AG20443 (cell line): ENCODE data around the gene MDK.
A peak's percentile ranks its signal among the peaks of the same experiment; 100 is the strongest.
"Not testable (repeated sequence)": the region's sequence is repeated elsewhere in the genome, so short reads cannot be mapped to it uniquely, and the experiment has no call there.

Source experiments
- DNase-seq: peaks from one replicate; pipeline ENCODE4 v3.0.0; 2012; ENCODE audit warnings: low spot score, mixed read lengths

MDK gene

DNA sequence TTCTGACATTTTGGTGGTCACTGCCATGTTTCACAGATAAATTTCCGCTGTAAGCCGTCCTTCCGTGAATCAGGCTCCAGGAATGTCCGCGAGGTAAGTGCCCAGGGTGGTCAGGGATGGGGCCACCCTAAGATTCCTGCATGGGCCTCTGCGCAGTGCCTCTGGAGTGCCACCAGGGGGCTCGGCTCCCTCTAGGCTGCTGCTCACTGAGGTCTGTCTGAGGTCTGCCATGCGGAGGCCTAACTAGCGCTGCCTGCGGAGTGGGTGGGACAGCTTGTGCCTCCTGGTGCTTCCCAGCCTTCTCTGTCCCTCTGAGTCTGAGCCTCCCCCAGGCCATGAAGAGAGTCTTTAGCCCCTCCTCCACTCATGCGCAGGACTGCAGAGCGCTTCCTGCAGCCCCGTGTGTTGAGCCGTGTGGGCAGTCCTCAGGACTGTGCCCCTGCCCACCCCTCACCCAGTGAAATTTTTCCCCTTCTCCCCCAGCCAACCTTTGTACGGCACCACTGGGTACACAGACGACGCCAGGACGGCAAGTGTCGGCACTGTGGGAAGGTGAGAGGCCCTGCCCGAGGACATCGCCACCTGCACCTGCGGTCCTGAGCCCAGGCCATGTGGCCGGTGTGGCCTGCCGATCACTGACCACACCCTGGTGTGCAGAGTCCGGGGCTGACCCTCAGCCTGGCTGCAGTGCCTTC, 11.9 kb upstream of the MDK start:
- DNase-seq, result peak; percentile 87

DNA sequence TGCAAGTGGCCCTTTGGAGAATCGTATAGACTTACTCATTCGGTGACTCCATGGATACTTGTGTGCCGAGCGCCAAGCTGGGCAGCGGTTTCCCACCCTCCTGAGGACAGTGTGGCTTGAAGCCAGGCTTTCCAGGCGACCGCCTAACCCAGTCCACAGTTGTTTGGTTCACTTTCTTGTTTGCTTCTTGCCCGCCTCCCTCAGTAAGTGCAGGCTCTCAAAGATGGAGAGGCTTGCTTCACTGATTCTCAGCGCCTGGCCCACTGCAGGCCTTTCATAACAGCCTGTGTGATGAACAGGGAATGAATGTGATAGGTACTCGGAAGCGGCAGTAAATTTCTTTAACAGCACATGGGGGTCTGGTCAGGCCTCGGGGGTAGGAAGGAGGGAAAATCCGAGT, 11.2 kb upstream of the MDK start:
- no peak for DNase-seq

DNA sequence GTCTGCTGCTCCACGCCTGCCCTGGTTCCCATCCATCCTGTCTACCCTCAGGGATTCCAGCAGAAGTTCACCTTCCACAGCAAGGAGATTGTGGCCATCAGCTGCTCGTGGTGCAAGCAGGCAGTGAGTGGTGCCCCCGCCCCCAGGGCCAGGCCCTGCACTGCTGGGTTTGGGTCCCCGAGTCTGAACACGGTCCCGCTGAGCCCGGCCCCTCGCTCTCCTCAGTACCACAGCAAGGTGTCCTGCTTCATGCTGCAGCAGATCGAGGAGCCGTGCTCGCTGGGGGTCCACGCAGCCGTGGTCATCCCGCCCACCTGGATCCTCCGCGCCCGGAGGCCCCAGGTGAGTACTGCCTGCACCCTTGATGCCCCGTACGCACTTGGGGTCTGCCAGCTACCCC, 10.2 kb upstream of the MDK start:
- not testable (repeated sequence) for DNase-seq

DNA sequence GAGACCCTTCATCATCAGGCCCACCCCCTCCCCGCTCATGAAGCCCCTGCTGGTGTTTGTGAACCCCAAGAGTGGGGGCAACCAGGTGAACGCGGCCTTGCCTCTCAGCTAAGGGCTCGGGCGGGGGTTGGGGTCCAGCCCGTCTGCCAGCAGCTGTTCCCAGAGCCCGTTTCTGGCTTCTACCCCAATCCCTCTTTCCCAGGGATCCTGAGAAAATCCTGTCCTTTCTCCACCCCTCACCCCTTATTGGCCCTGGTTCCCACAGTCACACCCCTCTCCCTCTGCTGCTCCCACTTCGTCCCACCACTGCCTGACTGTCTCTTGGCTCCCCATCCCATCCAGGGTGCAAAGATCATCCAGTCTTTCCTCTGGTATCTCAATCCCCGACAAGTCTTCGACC, 9.4 kb upstream of the MDK start:
- DNase-seq, result no peak

DNA sequence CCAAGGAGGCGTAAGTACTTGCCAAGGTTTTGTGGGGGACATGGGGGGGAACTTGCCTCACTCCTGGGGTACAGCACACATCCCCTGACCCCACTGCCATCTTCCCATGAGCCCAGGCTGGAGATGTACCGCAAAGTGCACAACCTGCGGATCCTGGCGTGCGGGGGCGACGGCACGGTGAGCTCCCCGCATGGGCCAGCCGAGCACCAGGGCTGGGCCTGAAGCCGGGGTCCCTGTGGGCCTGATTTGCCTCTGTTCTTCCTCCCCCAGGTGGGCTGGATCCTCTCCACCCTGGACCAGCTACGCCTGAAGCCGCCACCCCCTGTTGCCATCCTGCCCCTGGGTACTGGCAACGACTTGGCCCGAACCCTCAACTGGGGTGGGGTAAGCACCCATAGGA, 9.0 kb upstream of the MDK start:
- DNase-seq, result not testable (repeated sequence)

DNA sequence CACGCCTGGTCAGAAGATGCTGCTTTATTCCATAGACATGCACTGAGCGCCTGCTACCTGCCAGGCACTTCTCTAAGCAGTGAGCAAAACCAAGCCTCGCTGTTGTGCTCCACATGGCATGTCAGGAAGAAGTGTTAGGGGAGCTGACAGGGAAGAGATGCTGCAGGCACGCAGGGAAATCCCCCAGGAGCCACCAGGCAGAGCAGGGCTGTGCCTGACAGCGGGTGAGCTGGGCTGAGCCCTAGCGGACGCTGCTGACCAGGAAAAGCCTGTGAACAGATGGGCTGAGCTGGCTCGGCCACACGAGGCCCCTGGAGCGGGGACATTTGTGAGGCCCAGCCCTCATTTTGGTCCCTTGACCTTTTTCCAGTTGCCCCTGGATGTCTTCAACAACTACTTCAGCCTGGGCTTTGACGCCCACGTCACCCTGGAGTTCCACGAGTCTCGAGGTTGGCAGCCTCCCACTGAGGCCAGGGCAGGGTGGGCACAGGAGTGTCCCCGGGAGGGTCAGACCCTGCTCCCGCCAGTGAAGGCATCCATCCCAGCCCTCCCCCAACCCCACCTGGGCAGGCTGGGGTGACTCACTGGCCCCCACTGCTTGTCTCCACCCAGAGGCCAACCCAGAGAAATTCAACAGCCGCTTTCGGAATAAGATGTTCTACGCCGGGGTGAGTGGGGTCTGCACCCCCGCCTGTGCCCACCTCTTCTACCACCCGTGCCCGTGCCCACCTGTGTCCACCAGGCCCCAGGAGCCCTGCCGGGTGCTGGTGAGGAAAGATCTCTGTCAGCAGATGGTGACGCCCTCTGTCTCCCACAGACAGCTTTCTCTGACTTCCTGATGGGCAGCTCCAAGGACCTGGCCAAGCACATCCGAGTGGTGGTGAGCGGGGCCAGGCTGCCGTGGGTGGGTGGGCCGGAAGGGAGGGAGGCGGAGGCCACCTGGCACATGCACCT, 7.4 kb upstream of the MDK start:
- no peak for DNase-seq

DNA sequence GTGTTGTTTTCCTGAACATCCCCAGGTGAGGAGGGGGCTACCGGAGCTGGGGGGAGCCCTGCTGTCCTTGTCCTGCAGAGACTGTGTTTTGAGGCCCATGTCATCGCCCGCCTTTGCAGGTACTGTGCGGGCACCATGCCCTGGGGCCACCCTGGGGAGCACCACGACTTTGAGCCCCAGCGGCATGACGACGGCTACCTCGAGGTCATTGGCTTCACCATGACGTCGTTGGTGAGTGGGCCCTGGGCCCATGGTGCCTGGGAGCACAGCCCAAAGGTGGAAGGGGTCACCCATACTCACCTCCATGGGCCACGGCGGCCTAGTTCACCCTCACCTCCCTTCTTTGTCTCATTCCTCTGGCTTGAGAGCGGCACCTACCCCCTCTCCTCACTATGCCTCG, 6.7 kb upstream of the MDK start:
- no peak for DNase-seq

DNA sequence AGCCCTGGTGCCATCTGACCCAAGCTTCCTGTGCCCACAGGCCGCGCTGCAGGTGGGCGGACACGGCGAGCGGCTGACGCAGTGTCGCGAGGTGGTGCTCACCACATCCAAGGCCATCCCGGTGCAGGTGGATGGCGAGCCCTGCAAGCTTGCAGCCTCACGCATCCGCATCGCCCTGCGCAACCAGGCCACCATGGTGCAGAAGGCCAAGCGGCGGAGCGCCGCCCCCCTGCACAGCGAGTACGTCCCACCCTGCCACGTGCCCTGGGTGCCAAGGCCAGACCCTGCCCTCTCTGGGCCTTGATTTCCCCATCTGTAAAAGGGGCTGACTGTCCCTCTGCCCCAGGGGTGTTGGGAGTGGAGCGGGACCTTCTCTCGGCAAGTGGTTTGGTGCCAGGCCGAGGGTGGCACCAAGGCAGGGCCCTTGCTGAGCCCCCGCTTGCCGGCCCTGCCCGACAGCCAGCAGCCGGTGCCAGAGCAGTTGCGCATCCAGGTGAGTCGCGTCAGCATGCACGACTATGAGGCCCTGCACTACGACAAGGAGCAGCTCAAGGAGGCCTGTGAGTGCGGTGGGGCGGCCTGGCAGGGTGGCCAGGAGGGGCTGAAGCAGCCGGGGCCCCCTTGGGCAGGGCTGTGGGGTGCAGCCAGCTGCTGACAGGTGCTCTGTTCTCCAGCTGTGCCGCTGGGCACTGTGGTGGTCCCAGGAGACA, 5.9 kb upstream of the MDK start:
- DNase-seq, result no peak

DNA sequence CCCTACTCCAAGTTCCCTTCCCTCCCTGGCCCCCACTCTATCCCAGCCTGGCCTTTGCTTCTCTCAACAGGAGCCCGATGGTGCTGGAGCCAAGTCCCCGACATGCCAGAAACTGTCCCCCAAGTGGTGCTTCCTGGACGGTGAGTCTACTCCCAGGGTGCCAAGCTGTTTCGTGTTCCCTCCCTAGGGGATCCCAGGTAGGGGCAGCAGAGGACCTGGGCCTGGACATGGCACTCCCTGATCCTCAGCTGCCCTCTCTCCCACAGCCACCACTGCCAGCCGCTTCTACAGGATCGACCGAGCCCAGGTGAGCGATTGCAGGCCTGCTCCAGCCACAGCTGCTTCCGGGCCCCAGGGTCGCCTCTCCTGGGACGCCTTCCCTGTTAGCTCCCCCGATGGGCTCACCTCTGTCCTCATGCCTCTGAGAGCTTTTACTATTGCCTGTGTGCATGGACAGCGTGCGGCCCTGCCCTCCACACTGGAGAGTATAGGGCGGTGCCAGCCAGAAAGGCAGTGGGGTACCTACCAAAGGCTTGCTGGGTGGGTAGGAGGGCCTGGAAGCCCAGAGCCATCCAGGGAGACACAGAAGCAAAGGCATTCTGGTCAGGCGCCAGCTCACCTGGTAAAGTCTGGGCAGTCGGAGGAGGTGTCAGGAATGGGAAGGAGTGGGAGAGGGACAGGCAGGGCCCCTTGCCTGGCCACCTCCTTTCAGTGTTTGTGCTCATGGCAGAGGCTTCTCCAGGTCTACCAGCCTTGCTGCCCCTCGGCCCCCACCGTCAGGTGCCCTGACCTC, 5.0 kb upstream of the MDK start:
- no peak for DNase-seq

DNA sequence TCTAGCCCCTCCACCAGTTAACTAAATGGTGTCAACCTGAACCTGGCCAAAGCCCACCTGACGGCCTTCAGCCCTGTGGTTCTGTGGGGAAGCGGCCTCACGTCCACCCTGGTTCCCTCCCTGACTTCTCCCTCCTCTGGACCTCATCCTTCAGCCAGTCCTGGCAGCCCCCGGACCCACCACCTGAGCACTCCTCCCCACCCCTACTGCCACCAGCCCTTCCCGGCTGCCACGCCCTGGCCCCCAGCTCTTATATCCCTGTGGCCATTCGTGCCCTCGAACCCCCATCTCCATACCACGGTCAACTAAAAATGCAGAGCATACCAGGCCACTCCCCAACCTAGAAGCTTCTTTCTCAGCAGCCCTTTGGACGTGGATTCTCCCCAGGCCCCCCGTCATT, 4.2 kb upstream of the MDK start:
- no peak for DNase-seq

DNA sequence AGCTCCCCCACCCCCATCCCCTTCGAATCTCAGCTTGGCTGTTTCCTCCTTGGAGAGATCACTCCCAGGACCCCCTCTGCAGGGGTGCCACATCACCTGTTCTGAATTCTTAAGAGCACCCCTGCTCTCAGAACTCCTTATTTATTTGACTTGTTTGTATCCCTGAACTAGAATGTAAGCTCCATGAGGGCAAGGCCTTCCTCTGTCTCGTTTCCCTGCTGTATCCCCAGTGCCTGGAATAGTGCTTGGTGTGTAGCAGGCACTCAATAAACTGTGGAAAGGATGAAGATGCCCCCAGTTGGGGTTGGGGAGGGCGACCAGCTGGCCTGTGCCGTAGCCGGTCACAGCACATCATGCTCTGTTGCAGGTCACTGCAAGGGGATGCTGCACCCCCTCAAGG, 3.6 kb upstream of the MDK start:
- no peak for DNase-seq

DNA sequence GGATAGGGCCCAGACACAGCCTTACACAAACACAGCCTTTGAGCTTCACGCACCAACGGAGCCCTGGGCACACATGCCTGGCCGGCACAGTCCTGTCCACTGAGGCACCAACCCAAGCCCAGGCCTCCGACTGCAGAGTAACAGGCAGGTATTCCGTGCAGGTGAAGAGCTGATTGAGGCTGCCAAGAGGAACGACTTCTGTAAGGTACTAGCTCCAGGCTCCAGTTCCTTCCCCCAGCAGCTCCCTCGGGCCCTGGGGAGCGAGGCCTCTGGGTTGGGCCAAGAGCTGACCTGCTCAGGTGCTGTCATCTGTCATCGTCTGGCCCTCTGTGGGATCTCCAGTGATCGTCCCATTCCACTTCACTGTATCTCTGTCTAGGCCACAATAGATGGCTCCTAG, 3.2 kb upstream of the MDK start:
- DNase-seq, result no peak

DNA sequence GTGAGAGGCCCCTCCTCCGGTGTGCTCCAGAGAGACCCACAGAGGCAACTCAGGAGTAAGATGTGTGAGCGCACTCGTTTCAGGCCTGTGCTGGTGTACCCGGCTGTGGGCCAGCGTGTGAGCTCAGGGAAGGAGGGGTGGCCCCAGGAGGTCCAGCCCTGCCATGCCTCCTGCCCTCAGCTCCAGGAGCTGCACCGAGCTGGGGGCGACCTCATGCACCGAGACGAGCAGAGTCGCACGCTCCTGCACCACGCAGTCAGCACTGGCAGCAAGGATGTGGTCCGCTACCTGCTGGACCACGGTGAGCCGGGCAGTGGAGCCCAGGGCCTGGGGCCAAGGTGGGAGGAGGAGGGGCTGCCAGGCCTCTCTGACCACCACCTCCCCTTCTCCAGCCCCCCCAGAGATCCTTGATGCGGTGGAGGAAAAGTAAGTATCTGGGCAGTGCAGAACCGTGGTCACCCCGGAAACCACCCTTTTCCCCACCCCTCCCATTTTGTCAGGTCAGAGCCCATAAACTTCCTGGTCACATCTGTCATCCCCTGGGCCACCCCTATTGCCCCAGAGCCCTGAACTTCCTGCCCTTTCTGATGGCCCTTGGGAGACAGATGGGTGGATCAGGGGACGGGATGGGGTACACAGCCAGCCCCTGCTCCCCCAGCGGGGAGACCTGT, 2.5 kb upstream of the MDK start:
- DNase-seq, result no peak

DNA sequence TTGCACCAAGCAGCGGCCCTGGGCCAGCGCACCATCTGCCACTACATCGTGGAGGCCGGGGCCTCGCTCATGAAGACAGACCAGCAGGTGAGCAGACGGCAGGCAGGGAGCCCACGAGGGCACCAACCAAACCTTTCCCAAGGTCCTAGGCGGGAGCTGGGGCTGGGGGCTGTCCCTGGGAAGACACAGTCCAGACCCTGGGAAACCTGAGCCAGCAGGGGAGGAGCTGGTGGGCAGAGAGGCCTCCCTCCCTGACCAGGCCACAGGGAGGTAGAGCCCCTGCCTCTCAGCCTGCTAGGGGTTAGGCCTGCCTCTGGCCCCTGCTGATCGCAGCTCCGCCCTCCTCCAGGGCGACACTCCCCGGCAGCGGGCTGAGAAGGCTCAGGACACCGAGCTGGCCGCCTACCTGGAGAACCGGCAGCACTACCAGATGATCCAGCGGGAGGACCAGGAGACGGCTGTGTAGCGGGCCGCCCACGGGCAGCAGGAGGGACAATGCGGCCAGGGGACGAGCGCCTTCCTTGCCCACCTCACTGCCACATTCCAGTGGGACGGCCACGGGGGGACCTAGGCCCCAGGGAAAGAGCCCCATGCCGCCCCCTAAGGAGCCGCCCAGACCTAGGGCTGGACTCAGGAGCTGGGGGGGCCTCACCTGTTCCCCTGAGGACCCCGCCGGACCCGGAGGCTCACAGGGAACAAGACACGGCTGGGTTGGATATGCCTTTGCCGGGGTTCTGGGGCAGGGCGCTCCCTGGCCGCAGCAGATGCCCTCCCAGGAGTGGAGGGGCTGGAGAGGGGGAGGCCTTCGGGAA, 1.8 kb upstream of the MDK start:
- DNase-seq, result not testable (repeated sequence)

DNA sequence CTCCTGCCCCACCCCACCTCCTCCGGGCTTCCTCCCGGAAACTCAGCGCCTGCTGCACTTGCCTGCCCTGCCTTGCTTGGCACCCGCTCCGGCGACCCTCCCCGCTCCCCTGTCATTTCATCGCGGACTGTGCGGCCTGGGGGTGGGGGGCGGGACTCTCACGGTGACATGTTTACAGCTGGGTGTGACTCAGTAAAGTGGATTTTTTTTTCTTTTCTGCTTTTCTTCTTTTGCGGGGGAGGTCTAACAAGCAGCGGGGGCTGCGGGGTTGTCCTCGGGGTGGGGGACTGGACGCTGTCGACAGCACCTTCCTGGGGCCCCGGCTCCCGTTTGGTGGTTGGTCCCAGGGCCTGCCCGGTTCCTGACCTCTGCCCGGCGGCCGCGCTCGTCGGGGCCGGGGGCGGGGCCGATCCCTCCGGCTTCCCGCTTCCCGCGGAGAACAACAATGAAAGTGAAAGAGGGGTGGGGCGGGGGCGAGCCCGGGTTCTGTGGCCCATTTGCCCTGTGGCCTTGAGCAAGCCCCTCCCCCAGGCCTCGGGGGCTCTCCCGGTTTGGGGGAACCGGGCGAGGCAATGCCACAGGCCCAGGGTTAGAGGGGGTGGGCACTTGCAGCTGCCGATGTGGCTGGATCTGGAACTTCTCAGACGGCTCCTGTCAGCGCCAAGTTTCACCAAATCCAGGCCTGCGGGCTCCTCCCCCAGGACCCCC, 975 bp upstream of the MDK start:
- DNase-seq, result peak; percentile 80

DNA sequence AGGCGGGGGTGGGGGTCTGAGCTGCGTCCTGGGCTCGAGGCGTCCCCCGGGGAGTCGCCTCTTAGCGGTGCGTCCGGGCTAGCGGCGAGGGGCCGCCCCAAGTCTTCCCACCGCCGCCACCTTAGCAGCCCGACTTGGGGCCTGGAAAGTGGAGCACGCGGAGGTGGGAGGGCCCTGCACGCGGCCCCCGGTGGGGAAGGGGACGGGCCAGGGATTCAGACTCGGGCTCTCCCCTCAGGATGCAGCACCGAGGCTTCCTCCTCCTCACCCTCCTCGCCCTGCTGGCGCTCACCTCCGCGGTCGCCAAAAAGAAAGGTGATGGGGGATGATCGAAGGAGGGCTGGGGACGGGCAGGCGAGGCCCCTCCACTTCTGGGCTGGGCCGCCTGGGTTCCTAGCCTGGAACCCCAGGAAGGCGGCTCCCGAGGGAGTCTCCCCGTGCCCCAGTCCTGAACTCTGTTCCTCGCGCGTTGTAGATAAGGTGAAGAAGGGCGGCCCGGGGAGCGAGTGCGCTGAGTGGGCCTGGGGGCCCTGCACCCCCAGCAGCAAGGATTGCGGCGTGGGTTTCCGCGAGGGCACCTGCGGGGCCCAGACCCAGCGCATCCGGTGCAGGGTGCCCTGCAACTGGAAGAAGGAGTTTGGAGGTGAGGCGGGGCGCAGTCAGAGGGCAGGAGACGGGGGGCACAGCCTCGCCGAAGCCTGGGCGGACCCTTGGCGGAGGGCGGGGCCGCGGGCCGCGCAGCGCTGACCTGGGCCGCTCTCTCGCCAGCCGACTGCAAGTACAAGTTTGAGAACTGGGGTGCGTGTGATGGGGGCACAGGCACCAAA, 563 bp downstream of the MDK start:
- peak; percentile 37 for DNase-seq

DNA sequence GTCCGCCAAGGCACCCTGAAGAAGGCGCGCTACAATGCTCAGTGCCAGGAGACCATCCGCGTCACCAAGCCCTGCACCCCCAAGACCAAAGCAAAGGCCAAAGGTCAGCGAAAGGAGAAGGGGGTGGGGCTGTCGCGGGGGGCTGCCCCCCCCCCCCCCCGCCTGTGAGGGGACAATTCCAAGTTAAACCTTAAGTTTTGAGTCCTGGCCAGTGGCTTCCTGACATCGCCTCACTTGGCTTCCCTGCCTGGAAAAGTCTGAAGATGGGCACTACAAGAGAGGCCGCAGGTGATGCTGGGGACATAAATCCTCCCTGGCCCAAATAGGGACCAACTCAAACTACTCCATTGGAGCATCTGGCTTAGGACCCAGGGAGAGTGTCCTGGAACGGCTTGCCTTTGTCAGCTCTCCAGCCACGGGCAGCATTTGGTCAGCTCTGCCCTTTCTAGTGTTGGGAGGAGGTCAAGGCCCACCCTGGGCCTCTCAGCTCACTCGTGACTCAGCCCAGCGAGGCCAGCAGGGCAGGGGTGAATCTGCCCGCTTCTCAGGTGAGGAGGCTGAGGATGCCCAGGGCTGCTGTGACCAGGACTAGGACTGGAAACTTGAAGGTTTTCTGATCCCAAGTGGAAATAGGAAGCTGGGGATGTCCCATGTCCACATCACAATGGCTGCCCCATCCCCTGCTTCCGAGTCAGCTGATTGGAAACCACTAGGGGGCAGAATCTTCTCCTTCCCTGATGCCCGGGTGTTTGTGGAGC, 1.4 kb downstream of the MDK start:
- DNase-seq, result peak; percentile 79

DNA sequence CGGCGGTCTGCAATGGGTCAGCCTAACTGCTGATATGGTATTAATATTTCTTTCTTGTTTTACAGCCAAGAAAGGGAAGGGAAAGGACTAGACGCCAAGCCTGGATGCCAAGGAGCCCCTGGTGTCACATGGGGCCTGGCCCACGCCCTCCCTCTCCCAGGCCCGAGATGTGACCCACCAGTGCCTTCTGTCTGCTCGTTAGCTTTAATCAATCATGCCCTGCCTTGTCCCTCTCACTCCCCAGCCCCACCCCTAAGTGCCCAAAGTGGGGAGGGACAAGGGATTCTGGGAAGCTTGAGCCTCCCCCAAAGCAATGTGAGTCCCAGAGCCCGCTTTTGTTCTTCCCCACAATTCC, 1.9 kb downstream of the MDK start:
- DNase-seq, result no peak
